ENCODE results near the gene HEPACAM. TPM values are rescaled to one million over a fixed set of nuclear protein-coding genes. Genes with fewer than 3 reads are reported as not detected.
A peak's percentile ranks its signal among the peaks of the same experiment; 100 is the strongest.

Gene HEPACAM, protein sequence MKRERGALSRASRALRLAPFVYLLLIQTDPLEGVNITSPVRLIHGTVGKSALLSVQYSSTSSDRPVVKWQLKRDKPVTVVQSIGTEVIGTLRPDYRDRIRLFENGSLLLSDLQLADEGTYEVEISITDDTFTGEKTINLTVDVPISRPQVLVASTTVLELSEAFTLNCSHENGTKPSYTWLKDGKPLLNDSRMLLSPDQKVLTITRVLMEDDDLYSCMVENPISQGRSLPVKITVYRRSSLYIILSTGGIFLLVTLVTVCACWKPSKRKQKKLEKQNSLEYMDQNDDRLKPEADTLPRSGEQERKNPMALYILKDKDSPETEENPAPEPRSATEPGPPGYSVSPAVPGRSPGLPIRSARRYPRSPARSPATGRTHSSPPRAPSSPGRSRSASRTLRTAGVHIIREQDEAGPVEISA
- polyA plus RNA-seq (2013, experiment 1 of 2): not detected
- not detected for polyA plus RNA-seq (2013, experiment 2 of 2)

DNA sequence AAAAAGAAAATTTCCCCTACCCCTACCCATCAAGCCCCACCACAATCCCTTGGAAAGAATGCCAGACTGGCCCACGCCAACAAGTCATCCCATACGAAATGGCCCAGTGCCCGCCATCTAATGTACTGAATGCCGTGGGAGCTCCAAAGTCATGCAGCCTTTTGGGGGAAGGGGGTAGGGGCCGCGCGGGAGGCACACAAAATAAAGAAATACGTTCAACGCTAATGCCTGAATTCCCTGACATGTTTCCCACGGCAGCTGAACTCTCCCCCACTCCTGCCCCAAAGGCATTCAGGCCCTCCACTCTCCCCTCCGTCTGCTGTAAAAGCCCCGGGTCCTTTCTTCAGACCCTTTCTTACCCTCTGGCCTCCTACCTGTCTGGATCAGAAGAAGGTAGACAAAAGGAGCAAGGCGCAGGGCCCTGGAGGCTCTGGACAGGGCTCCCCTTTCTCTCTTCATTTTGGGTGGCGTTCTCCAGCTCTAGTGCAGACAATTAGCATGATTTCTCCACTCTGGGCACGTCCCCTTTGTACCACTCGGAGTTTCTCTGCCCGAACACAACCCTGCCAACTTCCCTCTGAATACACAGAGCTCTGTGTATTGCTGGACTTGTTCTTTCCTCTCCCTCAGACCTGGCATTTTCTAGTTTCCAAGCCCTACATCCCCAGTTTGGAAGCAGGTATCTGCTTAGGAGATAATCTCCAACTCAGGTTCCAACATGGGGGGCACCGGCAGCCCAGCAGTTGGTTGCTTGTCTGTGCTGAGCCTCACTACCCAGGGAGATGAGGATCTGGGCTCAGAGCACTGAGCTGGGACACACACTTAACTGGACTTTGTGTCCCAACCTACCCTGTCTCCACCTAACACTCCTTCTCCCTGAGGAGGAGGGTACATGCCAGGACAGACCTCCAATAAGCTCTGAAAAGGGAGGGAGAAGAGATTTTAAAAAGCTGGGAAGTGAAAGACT is at the start of gene HEPACAM:
Gene HEPACAM (minus strand): TSS at position 500 of the 967 bp plus-strand sequence. CDS start 41 bp downstream, at position 459.
- no peak within 1 kb of the TSS for H3K9ac ChIP-seq (ENCODE audit: low read length)
- H3K79me1 ChIP-seq (replicated peaks; ENCODE audit: low read length, poor library complexity, severe bottlenecking): no peaks in the 10 kb centered on the region
- H2AK5ac ChIP-seq (ENCODE audit: low read length, severe bottlenecking): peak within 1 kb of the TSS; percentile 78
- no peak for DNase-seq
- no peaks in the 10 kb centered on the region for H3K36me3 ChIP-seq (ENCODE audit: control insufficient read depth in 1 of 2, insufficient read depth in 2 of 2, low read depth in 1 of 2, low read length in 2 of 2)
- no peaks in the 10 kb centered on the region for H3K27me3 ChIP-seq (ENCODE audit: control insufficient read depth in 1 of 2, insufficient read depth in 1 of 2, low read length in 2 of 2)
- no peak within 1 kb of the TSS for H3K14ac ChIP-seq (ENCODE audit: low read length in 2 of 2)
- no peak within 1 kb of the TSS for H2BK15ac ChIP-seq (ENCODE audit: low read depth, poor library complexity, severe bottlenecking)
- no peak within 1 kb of the TSS for H2BK120ac ChIP-seq (ENCODE audit: low read depth, low read length)
- H3K4me3 ChIP-seq (ENCODE audit: insufficient read depth in 1 of 2, low read depth in 1 of 2, low read length in 2 of 2): no peak within 1 kb of the TSS
- peaks cover 4% of the 10 kb centered on the region for H3K4me1 ChIP-seq (ENCODE audit: control insufficient read depth, insufficient read depth, low read depth, low read length)
- no peak within 1 kb of the TSS for H2BK5ac ChIP-seq (ENCODE audit: low read depth, low read length, poor library complexity, severe bottlenecking)
- H3K4me2 ChIP-seq (ENCODE audit: low read length, poor library complexity, severe bottlenecking): no peak within 1 kb of the TSS
- WGBS: 93% methylated on average over 18 of the region's 18 CpGs
- no peak within 1 kb of the TSS for H3K23ac ChIP-seq (ENCODE audit: low read length in 2 of 2)
- no peak within 1 kb of the TSS for H4K8ac ChIP-seq (ENCODE audit: low read length)
- H4K91ac ChIP-seq (ENCODE audit: low read length): no peak within 1 kb of the TSS
- H2BK12ac ChIP-seq (ENCODE audit: low read length in 2 of 2): no peak within 1 kb of the TSS
- H3K9me3 ChIP-seq (ENCODE audit: control insufficient read depth, low read length): no peaks in the 10 kb centered on the region
- no peak within 1 kb of the TSS for H2AFZ ChIP-seq (ENCODE audit: low read depth, low read length)
- H3K4ac ChIP-seq (ENCODE audit: low read depth in 1 of 2, low read length in 2 of 2): no peak within 1 kb of the TSS
- peak within 1 kb of the TSS; percentile 68 for H3K27ac ChIP-seq (ENCODE audit: low read length, poor library complexity, severe bottlenecking)
- H3K18ac ChIP-seq (ENCODE audit: low read depth in 1 of 2, low read length in 2 of 2): no peak within 1 kb of the TSS

DNA sequence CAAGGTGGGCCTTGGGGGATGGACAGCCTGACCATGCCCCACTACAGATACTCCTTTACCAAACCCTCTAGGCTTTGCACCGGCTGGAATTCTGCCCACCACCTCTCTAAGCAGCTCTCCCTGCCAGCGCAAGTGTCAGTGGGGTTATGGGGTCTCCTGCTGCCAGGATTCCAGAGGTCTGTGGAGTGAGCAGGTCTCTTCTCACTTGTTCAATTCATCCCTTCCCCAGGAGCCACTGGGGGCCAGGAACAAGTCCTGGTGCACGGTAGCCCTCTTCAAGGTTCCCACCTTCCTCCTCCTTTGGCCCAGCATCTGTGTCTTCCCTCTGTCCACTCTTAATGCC is 48.6 kb upstream of the HEPACAM start:
- Histone ChIP-seq H3K4me1 (ENCODE audit: control insufficient read depth, insufficient read depth, low read depth, low read length) (no peaks in the 10 kb centered on the region), H2AK5ac (ENCODE audit: low read length, severe bottlenecking) (no peak overlapping the region), H2BK15ac (ENCODE audit: low read depth, poor library complexity, severe bottlenecking) (no peak overlapping the region), H3K9me3 (ENCODE audit: control insufficient read depth, low read length) (peaks cover 8% of the 10 kb centered on the region), H2BK12ac (ENCODE audit: low read length in 2 of 2) (no peak overlapping the region), H2AFZ (ENCODE audit: low read depth, low read length) (no peak overlapping the region), H3K27me3 (ENCODE audit: control insufficient read depth in 1 of 2, insufficient read depth in 1 of 2, low read length in 2 of 2) (no peaks in the 10 kb centered on the region), H3K9ac (ENCODE audit: low read length) (no peak overlapping the region), H3K18ac (ENCODE audit: low read depth in 1 of 2, low read length in 2 of 2) (no peak overlapping the region), H3K23ac (ENCODE audit: low read length in 2 of 2) (no peak overlapping the region), H4K91ac (ENCODE audit: low read length) (no peak overlapping the region), H3K4me3 (ENCODE audit: insufficient read depth in 1 of 2, low read depth in 1 of 2, low read length in 2 of 2) (no peak overlapping the region), H2BK120ac (ENCODE audit: low read depth, low read length) (no peak overlapping the region), H3K36me3 (ENCODE audit: control insufficient read depth in 1 of 2, insufficient read depth in 2 of 2, low read depth in 1 of 2, low read length in 2 of 2) (peaks cover 0 to 16% of the 10 kb centered on the region in 2 experiments), H3K27ac (ENCODE audit: low read length, poor library complexity, severe bottlenecking) (no peak overlapping the region), H4K8ac (ENCODE audit: low read length) (no peak overlapping the region), H3K14ac (ENCODE audit: low read length in 2 of 2) (no peak overlapping the region), H3K4me2 (ENCODE audit: low read length, poor library complexity, severe bottlenecking) (no peak overlapping the region), H2BK5ac (ENCODE audit: low read depth, low read length, poor library complexity, severe bottlenecking) (no peak overlapping the region), H3K79me1 (replicated peaks; ENCODE audit: low read length, poor library complexity, severe bottlenecking) (no peaks in the 10 kb centered on the region), H3K4ac (ENCODE audit: low read depth in 1 of 2, low read length in 2 of 2) (no peak overlapping the region)
- 94% methylated on average over 3 of the region's 3 CpGs for WGBS
- DNase-seq: no peak

DNA sequence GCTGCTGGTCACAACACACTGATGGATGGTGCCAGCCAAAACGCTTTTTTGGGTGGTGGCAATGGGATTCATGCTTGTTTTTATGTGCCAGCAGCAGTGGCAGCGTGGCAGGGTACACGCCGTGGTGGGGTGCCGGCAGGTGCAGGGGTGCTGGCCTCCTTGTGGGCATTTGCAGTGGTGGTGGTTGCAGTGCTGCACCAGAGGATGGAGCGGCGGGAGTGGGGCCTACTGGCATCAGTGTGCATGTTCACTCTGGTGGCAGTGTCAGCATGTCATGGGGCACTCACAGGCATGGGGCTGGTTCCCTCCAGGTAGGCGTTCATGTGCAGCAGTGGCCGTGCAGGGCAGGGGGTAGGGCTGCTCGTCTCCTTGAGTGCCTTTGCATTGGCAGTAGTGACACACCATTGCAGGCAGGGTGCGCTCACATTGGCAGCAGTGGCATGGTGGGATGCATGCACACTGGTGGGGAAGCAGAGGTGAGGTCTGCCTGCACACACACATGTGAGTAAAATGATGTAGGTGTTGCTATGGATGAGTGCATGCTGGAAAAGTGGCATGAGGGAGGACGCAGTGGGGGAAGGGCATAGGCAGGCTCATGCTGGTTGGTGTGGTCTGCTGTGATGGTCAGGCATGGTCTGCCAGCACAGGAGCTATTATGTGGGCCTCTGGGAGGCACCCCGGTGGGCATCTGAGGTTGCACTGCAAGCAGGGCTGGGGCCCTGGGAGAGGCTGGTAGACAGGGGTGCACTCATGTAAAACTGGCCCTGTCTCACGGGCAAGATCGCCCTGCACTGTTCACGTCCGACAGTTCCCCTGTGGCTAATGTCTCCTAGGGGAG is 48.0 kb upstream of the HEPACAM start:
- Histone ChIP-seq H3K27me3 (ENCODE audit: control insufficient read depth in 1 of 2, insufficient read depth in 1 of 2, low read length in 2 of 2) (no peaks in the 10 kb centered on the region), H3K4me1 (ENCODE audit: control insufficient read depth, insufficient read depth, low read depth, low read length) (no peaks in the 10 kb centered on the region), H3K79me1 (replicated peaks; ENCODE audit: low read length, poor library complexity, severe bottlenecking) (no peaks in the 10 kb centered on the region), H3K36me3 (ENCODE audit: control insufficient read depth in 1 of 2, insufficient read depth in 2 of 2, low read depth in 1 of 2, low read length in 2 of 2) (peaks cover 0 to 14% of the 10 kb centered on the region in 2 experiments), H4K91ac (ENCODE audit: low read length) (no peak overlapping the region), H2BK120ac (ENCODE audit: low read depth, low read length) (no peak overlapping the region), H2AFZ (ENCODE audit: low read depth, low read length) (no peak overlapping the region), H3K23ac (ENCODE audit: low read length in 2 of 2) (no peak overlapping the region), H4K8ac (ENCODE audit: low read length) (no peak overlapping the region), H2BK12ac (ENCODE audit: low read length in 2 of 2) (no peak overlapping the region), H3K4ac (ENCODE audit: low read depth in 1 of 2, low read length in 2 of 2) (no peak overlapping the region), H3K14ac (ENCODE audit: low read length in 2 of 2) (peak overlapping the region in 1 of 2 experiments; percentile 14), H3K4me3 (ENCODE audit: insufficient read depth in 1 of 2, low read depth in 1 of 2, low read length in 2 of 2) (no peak overlapping the region), H2BK15ac (ENCODE audit: low read depth, poor library complexity, severe bottlenecking) (no peak overlapping the region), H3K27ac (ENCODE audit: low read length, poor library complexity, severe bottlenecking) (no peak overlapping the region), H3K4me2 (ENCODE audit: low read length, poor library complexity, severe bottlenecking) (no peak overlapping the region), H3K9me3 (ENCODE audit: control insufficient read depth, low read length) (peaks cover 8% of the 10 kb centered on the region), H3K18ac (ENCODE audit: low read depth in 1 of 2, low read length in 2 of 2) (no peak overlapping the region), H2AK5ac (ENCODE audit: low read length, severe bottlenecking) (no peak overlapping the region), H2BK5ac (ENCODE audit: low read depth, low read length, poor library complexity, severe bottlenecking) (no peak overlapping the region), H3K9ac (ENCODE audit: low read length) (no peak overlapping the region)
- no peak for DNase-seq
- WGBS: 93% methylated on average over 14 of the region's 17 CpGs
